Tibial nerve (tissue), 4 donors: ENCODE data around the gene COPS9. TPM values are rescaled to one million over a fixed set of nuclear protein-coding genes. Genes with fewer than 3 reads are reported as not detected.

ENCODE experiments used
- DNase-seq, 2 donors: peaks; one replicate each; pipeline ENCODE4 v3.0.0-alpha.2; 2019; ENCODE audit warnings: low spot score in 2 of 2
- H3K27ac ChIP-seq, 4 donors: fragments of 200-600 bp; sonication (generic) in 3 of 4; one replicate each; pipeline ENCODE4 v1.5.1; 2017 to 2019; ENCODE audit warnings: mild to moderate bottlenecking in 1 of 4
- H3K27me3 ChIP-seq, 2 donors: fragments of 200-600 bp; sonication (generic) in 1 of 2; one replicate each; pipeline versions ENCODE4 v1.5.1 to v1.6.0; 2017 to 2019
- H3K36me3 ChIP-seq, 3 donors: fragments of 200-600 bp; sonication (generic); one replicate each; pipeline ENCODE4 v1.5.1; 2018 to 2019
- H3K4me1 ChIP-seq, 4 donors: fragments of 200-600 bp; sonication (generic) in 3 of 4; one replicate each; pipeline ENCODE4 v1.5.1; 2017 to 2019
- H3K4me3 ChIP-seq, 4 donors: fragments of 200-600 bp; sonication (generic) in 3 of 4; one replicate each; pipeline ENCODE4 v1.5.1; 2017 to 2019; ENCODE audit warnings: mild to moderate bottlenecking in 1 of 4, moderate library complexity in 1 of 4
- H3K9me3 ChIP-seq, 4 donors: fragments of 200-600 bp; sonication (generic) in 3 of 4; one replicate each; pipeline ENCODE4 v1.5.1; 2017 to 2019
- EP300 ChIP-seq, 2 donors: sonication (generic); formaldehyde crosslinking; IDR thresholded peaks; one replicate each; pipeline ENCODE4 v1.6.1; 2017; ENCODE audit warnings: antibody characterized with exemption in 2 of 2, mild to moderate bottlenecking in 1 of 2
- POLR2A ChIP-seq, 2 donors: fragments of 450-650 bp; IDR thresholded peaks; one replicate each; pipeline ENCODE4 v1.6.1; 2017; ENCODE audit warnings: antibody characterized with exemption in 2 of 2, mild to moderate bottlenecking in 2 of 2, moderate library complexity in 2 of 2
- WGBS, 2 donors: methylation state at CpG; one replicate each; pipeline ENCODE4 v1.1.5; 2018; 5-methylcytosine and 5-hydroxymethylcytosine counted together
- total RNA-seq, 4 donors: library from RNA; depleted of rRNA; stranded (reverse); fragments of >200 nt; gene quantifications; one replicate each; pipeline ENCODE4 v1.1.0, GENCODE V29; 2016
- TF ChIP-seq, protein P1 (sequence below), 5 experiments: fragments of 200-600 bp in 3 of 5; fragments of 450-650 bp in 2 of 5; sonication (generic) in 3 of 5; IDR thresholded peaks; one replicate each; pipeline ENCODE4 v1.5.1; 2016 to 2019; ENCODE audit warnings: antibody characterized with exemption in 5 of 5, mild to moderate bottlenecking in 3 of 5, moderate library complexity in 2 of 5

Gene COPS9
- total RNA-seq, 4 donors from 2014 or later, result 94.8 to 224 (median 141) TPM

DNA sequence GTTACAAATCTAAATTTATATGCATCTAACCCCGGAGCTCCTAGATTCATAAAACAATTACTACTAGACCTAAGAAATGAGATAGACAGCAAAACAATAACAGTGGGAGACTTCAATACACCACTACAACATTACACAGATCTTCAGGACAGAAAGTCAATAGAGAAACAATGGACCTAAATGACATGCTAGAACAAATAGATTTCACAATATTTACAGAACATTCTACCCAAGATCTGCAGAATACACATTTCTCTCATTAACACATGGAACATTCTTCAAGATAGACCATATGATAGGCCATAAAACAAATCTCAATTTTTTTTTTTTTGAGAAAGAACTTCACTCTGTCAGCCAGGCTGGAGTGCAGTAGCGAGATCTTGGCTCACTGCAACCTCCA, 37.8 kb downstream of the COPS9 start:
- H3K4me1 ChIP-seq, result no peaks in the 10 kb centered on the region
- H3K36me3 ChIP-seq, result no peaks in the 10 kb centered on the region
- DNase-seq, result no peak
- peaks cover 0 to 48% of the 10 kb centered on the region in 2 donors for H3K27me3 ChIP-seq
- TF ChIP-seq, protein P1, sequence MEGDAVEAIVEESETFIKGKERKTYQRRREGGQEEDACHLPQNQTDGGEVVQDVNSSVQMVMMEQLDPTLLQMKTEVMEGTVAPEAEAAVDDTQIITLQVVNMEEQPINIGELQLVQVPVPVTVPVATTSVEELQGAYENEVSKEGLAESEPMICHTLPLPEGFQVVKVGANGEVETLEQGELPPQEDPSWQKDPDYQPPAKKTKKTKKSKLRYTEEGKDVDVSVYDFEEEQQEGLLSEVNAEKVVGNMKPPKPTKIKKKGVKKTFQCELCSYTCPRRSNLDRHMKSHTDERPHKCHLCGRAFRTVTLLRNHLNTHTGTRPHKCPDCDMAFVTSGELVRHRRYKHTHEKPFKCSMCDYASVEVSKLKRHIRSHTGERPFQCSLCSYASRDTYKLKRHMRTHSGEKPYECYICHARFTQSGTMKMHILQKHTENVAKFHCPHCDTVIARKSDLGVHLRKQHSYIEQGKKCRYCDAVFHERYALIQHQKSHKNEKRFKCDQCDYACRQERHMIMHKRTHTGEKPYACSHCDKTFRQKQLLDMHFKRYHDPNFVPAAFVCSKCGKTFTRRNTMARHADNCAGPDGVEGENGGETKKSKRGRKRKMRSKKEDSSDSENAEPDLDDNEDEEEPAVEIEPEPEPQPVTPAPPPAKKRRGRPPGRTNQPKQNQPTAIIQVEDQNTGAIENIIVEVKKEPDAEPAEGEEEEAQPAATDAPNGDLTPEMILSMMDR (IDR thresholded peaks at IDR 0.05), result no peak
- no peak for TF ChIP-seq POLR2A (IDR thresholded peaks at IDR 0.05)
- no peak for TF ChIP-seq EP300 (IDR thresholded peaks at IDR 0.05)
- peaks cover 0 to 48% (median 3%) of the 10 kb centered on the region in 4 donors for H3K9me3 ChIP-seq
- 76 to 86% methylated on average over 2 of the region's 2 CpGs for WGBS, 2 donors
- no peak overlapping the region for H3K4me3 ChIP-seq
- no peak overlapping the region for H3K27ac ChIP-seq

DNA sequence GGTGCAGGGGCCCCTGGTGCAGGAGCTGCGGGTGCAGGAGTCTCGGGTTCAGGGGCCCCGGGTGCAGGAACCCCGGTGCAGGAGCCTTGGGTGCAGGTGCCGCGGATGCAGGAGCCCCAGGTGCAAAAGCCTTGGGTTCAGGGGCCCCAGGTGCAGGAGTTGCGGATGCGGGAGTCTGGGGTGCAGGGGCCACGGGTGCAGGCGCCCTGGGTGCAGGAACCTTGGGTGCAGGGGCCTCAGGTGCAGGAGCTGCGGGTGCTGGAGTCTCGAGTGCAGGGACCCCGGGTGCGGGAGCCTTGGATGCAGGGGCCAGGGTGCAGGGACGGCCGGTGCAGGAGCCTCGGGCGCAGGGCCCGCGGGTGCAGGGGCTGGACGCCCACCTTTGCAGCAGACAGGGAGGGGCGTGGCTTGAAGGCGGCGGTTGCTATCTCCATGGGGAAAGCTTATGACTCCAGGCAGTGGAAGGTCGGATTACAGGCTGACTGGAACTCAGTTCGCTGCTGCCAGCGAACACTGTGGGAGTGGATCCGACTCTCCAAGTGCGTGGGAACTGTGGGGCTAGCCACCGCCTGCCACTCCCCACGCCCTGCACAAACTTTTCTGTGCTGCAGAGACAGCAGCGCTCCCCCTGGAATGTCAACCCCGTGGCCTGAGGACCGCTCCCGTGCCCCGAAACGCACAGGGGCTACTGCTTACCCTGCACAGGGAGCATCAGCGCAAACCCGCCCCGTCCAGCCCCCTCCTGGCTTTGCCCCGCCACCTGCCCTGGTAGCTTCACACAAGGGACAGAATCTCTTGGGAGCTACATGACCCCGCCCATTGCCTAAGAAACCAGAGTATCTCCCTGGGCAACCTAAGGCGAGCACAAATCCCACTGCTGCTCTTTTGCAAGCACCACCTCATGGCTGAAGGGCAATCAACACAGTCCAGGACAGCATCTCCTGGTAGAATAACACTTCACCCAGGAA, 40.3 kb downstream of the COPS9 start:
- Histone ChIP-seq H3K27ac (no peak overlapping the region), H3K9me3 (peaks cover 0 to 53% (median 3%) of the 10 kb centered on the region in 4 donors), H3K4me3 (no peak overlapping the region), H3K27me3 (peaks cover 0 to 48% of the 10 kb centered on the region in 2 donors), H3K4me1 (no peaks in the 10 kb centered on the region), H3K36me3 (no peaks in the 10 kb centered on the region)
- no peak for DNase-seq
- 2 to 3% methylated on average over 37 to 39 of the region's 43 CpGs for WGBS, 2 donors
- TF ChIP-seq EP300 (IDR thresholded peaks at IDR 0.05) (no peak), POLR2A (IDR thresholded peaks at IDR 0.05) (no peak)
- TF ChIP-seq, protein P1 (IDR thresholded peaks at IDR 0.05), result no peak

DNA sequence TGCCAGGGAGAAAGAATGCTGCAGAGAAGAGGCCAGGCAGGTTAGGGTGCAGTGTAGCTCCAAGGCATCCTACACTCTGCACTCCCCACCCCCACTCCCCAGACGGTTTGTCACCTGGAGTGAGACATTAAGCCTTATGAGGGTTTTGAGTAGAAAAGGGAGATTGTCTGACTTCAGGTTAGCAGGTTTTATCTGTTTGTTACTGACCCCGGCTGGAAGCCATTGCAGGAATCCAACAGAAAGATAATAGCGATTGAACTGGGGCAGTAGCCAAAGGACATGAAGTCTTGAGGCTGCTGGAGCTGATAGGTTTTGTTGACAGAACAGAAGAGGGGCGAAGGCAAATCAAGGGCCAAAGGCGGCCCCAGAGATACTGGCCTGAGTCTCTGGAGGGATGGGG, 46.8 kb downstream of the COPS9 start:
- no peak overlapping the region for H3K4me3 ChIP-seq
- TF ChIP-seq, protein P1 (IDR thresholded peaks at IDR 0.05), result no peak
- no peak for TF ChIP-seq EP300 (IDR thresholded peaks at IDR 0.05)
- 73 to 81% methylated on average over 5 of the region's 5 CpGs for WGBS, 2 donors

DNA sequence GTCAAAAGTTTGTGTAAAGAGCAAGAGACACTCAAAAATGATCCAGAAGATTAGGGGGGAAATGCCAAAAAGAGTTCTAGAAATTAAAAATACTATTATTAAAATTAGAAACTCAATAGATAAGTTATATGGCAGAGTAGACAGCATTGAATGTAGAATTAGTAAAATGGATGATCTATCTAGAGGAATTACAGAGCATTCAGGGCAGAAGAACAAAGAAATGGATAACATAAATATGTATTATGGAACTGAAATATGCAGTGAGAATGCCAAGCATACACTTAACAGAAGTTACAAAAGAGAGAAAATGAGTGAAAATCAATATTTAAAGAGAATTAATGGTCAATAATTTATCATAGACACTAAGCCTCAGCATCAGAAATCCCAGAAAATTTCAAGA, 49.5 kb downstream of the COPS9 start:
- Histone ChIP-seq H3K27me3 (no peaks in the 10 kb centered on the region), H3K36me3 (no peaks in the 10 kb centered on the region), H3K27ac (no peak overlapping the region), H3K9me3 (peaks cover 0 to 23% (median 6%) of the 10 kb centered on the region in 4 donors), H3K4me1 (no peaks in the 10 kb centered on the region), H3K4me3 (no peak overlapping the region)
- no peak for TF ChIP-seq POLR2A (IDR thresholded peaks at IDR 0.05)
- TF ChIP-seq EP300 (IDR thresholded peaks at IDR 0.05), result no peak
- TF ChIP-seq, protein P1 (IDR thresholded peaks at IDR 0.05), result no peak
- no peak for DNase-seq

More for the DNA sequence above, 46.8 kb downstream of the COPS9 start:
- Histone ChIP-seq H3K27ac (no peak overlapping the region), H3K27me3 (peaks cover 0 to 8% of the 10 kb centered on the region in 2 donors), H3K9me3 (peaks cover 0 to 36% (median 6%) of the 10 kb centered on the region in 4 donors), H3K4me1 (no peaks in the 10 kb centered on the region), H3K36me3 (no peaks in the 10 kb centered on the region)
- DNase-seq, result no peak

Other genes starting within 250 kb of the COPS9 start
- 100 to 1,000 TPM in 3 of 4 donors, 10 to 100 TPM in 1; 82.3 to 145 (median 102) TPM for gene NDUFA10, start 111.0 kb downstream of the COPS9 start, total RNA-seq
- 1 to 10 TPM; 2.7 to 5.7 (median 3.1) TPM for gene OR6B2, start 105.9 kb downstream of the COPS9 start, total RNA-seq
- 10 to 100 TPM in 1 of 4 donors, 1 to 10 TPM in 1, under 1 TPM in 2; 0.90 to 14.0 (median 3.1) TPM for gene OR6B3, start 82.8 kb downstream of the COPS9 start, total RNA-seq
- gene OTOS, start 4.4 kb upstream of the COPS9 start, total RNA-seq, result not detected